COR-L47 (cell line): ENCODE measurements around the gene AK2.
"Not testable (repeated sequence)": the region's sequence is repeated elsewhere in the genome, so short reads cannot be mapped to it uniquely, and the experiment has no call there.

Experiments used
- DNase-seq: peaks from one replicate; lab custom pipeline; 2025; lab: John Stamatoyannopoulos, UW

AK2 gene

DNA sequence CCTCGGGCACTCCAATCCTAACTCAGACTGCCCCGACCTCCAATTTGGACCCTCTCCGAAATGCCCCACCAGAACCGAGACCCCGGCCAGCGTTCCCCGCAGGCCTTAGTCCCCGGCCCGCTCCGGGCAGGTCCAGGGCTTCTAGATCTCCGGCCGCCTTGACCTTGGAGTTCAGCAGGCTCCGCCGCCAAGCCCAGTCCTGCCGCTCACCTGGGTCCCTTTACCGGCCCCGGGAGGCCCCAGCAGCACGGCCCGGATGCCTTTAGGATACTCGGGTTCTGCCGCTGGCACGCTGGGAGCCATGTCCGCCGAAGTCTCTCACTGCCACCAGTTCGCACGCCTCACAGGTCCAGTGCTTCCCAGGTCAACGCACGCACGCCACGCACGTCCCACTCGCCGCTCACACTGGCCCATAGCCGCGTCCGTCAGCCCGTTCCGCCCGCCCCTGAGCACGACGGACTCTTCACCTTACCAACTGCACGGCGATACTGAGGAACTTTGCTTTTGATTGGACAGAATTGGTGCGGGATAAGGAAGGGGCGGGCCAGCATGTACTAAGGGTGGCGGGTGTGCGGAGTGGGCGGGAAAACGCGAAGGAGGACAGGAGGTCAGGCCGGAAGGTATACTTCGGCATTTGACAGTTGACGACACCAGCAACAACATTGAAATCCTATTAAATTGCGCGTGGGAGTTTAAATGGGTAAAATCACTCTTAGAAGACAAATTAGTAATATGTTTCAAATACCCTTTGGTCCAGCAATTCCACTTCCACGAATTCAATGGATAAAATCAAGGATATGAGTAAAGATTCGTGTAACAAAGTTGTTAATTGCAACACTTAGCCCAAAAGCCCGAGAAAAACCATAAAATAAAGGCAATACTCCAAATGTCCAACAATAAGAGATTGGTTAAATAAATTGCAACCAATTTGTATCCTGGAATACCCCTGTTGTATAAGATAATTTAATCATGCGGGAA is at the start of gene AK2:
TSS of gene AK2 (minus strand) at position 358 of the 978 bp plus-strand sequence. CDS start at position 303, 55 bp downstream.
- peak; percentile 95 for DNase-seq

GRCh38 chr1:33086384-33086850 is 49.7 kb upstream of the AK2 start:
- peak; percentile 63 for DNase-seq

DNA sequence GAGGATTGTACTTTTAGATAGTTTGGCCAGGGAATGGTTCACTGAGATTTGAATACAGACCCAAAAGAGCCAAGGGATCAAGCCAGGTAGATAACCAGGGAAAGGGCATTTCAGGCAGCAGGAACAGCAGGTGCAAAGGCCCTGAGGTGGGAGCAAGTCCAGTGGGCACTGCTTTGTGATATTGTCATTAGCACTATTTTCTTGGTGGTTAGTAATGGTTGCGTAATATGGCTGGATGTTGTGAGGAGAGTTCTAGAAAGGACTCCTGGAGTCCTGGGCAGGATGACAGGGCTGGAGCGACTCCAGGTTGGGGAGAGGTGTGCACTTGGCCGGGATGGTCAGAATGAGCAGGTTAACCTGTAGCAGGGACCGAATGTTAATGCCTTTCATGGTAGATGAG is 48.6 kb upstream of the AK2 start:
- no peak for DNase-seq

GRCh38 chr1:33082575-33083108 is 46.0 kb upstream of the AK2 start:
- no peak for DNase-seq

DNA sequence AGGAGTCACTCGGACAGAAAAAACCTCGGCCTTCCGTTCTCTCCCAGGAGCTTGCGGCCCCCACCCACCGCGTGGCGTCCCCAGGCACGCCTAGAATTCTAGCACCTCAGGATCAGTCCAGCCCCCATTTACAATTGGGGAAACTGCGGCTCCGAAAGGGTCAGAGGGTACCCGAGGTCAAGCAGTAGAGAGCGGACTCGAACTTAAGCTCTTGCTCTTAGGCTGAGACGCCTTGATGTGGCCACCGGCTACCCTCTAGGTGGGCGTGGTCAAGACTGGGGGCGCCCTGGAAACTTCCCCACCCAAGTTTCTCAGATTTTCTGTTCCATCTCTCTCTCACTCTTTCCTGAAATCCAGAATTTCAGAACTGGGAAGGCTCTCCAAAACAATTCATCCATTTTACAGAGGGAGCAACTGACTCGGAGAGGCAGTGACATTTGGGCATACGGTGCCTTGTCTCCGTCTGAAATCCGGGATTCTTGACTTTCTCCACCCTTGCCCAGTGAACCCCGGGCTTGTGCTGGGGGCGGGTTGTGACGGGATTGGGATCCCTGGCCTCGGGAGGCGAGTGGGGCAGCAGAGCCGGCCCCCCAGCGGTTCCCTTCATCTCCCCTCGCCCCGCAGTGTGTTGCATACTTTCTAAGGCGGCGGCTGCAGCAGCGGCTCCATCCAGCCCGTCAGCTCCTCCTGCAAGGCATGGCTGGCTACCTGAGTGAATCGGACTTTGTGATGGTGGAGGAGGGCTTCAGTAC is 45.0 kb upstream of the AK2 start:
- no peak for DNase-seq

GRCh38 chr1:33080885-33081553 is 44.3 kb upstream of the AK2 start, which contains the start of gene AZIN2:
Gene AZIN2, plus strand, starts transcription at chr1:33081153. Its CDS starts 1,097 bp downstream, at chr1:33082250.
- peak; percentile 96 for DNase-seq

DNA sequence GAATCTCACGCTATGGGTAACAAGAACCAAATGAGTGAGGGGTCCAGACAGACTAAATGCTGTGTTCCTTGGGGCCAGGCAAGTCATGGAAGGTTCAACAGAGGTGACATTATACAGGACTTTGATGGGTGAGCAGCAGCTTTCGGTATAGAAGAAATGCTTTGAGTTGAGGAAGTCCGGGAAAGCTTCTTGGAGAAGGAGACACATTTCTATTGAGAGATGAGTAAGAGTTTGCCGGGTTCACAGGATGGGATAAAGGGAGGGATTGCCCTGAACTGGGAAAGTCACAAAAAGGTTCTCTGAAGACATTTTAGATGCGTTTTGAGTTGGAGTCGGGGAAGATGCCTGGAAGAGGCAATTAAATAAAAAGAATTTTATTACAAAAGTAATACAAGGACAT is 43.7 kb upstream of the AK2 start:
- DNase-seq = no peak

GRCh38 chr1:33078030-33078591 is 41.4 kb upstream of the AK2 start:
- no peak for DNase-seq

DNA sequence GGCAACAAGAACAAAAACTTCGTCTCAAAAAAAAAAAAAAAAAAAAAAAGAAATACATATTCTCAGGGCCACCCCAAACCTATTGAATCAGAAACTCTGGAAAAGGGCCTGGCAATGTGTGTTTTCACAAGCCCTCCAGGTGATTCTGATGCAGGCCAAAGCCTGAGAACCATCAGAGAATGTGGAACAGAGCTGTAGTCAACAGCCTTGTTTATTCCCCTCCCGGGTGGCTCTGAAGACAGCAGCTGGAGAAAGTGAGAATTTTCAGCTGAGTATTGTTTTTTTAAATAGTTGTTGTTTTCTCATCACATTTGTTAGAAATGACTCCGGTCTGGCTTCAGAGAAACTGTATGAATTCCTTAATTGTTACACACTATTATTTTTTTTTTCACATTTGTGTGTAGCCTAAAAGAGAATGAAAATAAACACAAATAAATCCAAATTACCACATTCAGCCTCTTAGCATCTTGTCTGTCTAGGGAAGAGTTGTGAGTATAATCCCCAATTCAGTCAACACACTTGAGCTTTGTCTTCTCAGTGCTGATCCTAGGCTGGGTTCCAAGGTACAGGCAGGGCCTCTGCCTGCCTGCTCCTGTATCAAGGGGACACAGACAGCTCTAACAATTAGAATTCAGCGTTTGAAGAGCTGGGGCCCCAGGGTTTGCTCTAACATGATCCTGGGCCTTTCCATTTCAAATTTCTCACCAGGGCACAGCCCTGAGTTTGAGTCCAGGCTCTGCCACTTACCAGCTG is 37.7 kb upstream of the AK2 start:
- no peak for DNase-seq

- no peak for DNase-seq
Observed at GRCh38 chr1:33072707-33073106, 36.0 kb upstream of the AK2 start.

DNA sequence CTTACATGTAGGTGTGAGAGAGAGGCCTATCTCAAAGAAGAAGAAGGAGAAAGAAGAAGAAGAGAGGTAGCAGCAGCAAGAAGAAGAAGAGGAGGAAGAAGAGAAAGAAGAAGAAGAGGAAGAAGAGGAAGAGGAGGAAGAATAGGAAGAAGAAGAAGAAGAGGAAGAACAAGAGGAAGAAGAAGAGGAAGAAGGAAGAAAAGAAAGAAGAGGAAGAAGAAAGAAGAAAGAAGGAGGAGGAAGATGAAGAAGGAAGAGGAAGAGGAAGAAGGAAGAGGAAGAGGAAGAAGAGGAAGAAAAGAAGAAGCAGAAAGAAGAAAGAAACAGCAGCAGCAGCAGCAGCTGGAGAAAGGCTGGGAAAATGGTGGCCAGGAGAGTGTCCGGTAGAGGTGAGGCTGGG is 33.9 kb upstream of the AK2 start:
- no peak for DNase-seq

- DNase-seq = not testable (repeated sequence)
Observed at GRCh38 chr1:33068108-33068507, 31.4 kb upstream of the AK2 start.

GRCh38 chr1:33066477-33066876 is 29.8 kb upstream of the AK2 start:
- not testable (repeated sequence) for DNase-seq

- no peak for DNase-seq
Observed at GRCh38 chr1:33065301-33065700, 28.6 kb upstream of the AK2 start.

DNA sequence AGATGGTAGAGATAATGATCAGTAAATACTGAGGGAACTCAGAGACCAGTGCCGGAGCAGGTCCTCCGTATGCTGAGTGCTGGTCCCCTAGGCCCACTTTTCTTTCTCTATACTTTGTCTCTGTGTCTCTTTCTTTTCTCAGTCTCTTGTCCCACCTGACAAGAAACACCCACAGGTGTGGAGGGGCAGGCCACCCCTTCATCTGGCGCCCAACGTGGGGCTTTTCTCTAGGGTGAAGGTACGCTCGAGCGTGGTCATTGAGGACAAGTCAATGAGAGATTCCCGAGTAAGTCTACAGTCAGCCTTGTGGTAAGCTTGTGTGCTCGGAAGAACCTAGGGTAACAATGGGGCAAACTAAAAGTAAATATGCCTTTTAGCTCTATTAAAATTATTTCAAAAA is 27.6 kb upstream of the AK2 start:
- not testable (repeated sequence) for DNase-seq

GRCh38 chr1:33061834-33062233 is 25.2 kb upstream of the AK2 start:
- DNase-seq = no peak

DNA sequence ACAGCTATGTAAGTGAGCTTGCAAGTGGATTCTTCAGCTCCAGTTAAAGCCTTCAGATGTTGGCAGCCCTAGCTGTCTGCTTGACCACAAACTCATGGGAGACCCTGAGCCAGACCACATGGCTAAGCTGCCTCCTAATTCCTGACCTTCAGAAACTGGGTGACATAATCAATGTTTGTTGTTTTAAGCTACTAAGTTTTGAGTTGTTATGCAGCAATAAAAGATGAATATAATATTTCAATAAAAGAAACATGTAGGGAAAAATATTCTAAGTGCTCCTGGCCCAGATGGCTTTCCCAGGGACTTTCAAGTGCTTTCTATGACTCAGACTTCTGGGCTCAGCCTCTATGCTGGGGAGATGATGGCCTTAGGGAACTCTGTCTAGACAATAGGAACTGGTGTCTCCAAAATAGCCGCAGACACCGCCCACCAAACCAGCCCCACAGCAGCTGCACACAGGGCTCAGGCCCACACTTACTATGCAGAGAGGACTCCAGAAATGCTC is 23.9 kb upstream of the AK2 start:
- no peak for DNase-seq

- DNase-seq = no peak
Observed at GRCh38 chr1:33057095-33057494, 20.4 kb upstream of the AK2 start.

DNA sequence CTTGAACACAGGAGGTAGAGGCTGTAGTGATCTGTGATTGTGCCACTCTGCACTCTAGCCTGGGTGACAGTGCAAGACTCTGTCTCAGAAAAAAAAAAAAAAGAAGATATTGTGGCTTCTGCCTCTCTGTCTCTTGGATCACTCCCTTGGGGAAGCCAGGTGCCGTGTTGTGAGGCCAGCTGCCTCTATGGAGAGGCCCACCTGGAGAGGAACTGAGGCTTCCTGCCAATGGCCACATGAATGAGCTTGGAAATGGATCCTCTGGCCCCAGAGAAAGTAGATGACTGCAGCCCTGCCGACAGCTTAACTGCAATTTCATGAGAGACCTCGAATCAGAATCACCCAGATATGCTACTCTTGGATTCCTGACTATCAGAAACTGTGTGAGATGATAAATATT is 19.7 kb upstream of the AK2 start:
- DNase-seq = no peak

DNA sequence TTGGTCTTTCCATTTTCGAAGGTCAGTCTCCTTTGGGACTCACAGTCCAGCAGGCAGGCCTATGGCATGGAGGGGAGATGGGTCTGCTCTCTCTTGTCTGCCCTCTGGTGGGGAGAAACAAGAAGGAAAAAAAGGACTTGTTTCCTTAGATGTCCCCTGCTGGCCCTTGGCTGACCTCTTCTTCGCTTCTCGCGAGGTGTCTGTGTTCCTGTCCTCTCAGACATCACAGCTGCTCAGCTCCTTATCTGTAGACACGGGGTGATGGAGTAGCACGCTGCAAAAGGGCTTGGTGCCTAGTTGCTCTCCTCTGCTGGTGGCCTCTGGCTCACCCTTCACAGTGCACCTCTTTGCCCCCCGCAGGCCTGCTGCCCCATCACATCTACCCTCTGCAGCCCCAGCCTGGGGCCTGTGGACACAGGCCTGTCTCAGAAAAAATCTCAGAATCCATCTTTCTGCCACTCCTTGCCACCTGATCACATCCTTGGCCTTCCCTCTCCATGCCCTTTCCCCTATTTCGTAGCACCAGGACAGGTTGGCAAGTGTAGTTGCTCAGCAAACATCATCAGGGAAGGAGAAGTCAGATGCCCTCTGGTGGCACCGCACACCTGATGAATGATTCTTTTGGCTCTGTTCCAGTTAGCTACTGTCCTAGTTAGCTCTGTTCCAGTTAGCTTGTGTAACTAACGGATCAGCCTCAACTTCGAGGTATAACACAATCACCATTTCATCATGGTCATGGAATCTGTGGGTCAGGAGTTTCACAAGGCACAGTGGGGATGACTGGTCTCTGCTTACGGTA is 18.7 kb upstream of the AK2 start:
- peak; percentile 52 for DNase-seq
